Measurements from ENCODE around the gene BATF3.

GRCh38 chr1:212670301-212670700 is 29.3 kb downstream of the BATF3 start:
- no peak for TF ChIP-seq POLR2A (IDR thresholded peaks at IDR 0.05)
- TF ChIP-seq, protein P1, sequence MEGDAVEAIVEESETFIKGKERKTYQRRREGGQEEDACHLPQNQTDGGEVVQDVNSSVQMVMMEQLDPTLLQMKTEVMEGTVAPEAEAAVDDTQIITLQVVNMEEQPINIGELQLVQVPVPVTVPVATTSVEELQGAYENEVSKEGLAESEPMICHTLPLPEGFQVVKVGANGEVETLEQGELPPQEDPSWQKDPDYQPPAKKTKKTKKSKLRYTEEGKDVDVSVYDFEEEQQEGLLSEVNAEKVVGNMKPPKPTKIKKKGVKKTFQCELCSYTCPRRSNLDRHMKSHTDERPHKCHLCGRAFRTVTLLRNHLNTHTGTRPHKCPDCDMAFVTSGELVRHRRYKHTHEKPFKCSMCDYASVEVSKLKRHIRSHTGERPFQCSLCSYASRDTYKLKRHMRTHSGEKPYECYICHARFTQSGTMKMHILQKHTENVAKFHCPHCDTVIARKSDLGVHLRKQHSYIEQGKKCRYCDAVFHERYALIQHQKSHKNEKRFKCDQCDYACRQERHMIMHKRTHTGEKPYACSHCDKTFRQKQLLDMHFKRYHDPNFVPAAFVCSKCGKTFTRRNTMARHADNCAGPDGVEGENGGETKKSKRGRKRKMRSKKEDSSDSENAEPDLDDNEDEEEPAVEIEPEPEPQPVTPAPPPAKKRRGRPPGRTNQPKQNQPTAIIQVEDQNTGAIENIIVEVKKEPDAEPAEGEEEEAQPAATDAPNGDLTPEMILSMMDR (IDR thresholded peaks at IDR 0.05), result no peak
